HepG2 (cell line): ENCODE results near the gene VASH2. TPM values are rescaled to one million over a fixed set of nuclear protein-coding genes. Genes with fewer than 3 reads are reported as not detected.

Source experiments
- GATAD2A ChIP-seq: IDR thresholded peaks from 2 replicates; pipeline ENCODE4 v1.6.1; 2016
- HMGA1 ChIP-seq: sonication (generic); formaldehyde crosslinking; conservative IDR thresholded peaks from 2 replicates; pipeline ENCODE4 v1.4.0; 2020; ENCODE audit warnings: missing genetic modification reagents
- KDM6A ChIP-seq: IDR thresholded peaks from 2 replicates; pipeline ENCODE4 v1.6.1; 2016; ENCODE audit warnings: low read depth
- NCOA5 ChIP-seq: sonication (generic); formaldehyde crosslinking; IDR thresholded peaks from 2 replicates; pipeline ENCODE4 v1.4.0; 2020; ENCODE audit warnings: missing genetic modification reagents
- NR2F2 ChIP-seq: IDR thresholded peaks from 2 replicates; pipeline ENCODE4 v1.6.1; 2012; ENCODE audit warnings: low read depth, inconsistent platforms, borderline replicate concordance
- RELA ChIP-seq: sonication (generic); formaldehyde crosslinking; IDR thresholded peaks from 2 replicates; pipeline ENCODE4 v1.4.0; 2020; ENCODE audit warnings: missing genetic modification reagents
- REPIN1 ChIP-seq: sonication (generic); formaldehyde crosslinking; IDR thresholded peaks from 2 replicates; pipeline ENCODE4 v1.8.0; 2022; ENCODE audit warnings: missing genetic modification reagents, low read depth, mild to moderate bottlenecking, borderline replicate concordance
- SRF ChIP-seq: IDR thresholded peaks from 2 replicates; pipeline ENCODE4 v1.6.1; 2011; ENCODE audit warnings: mild to moderate bottlenecking, low read depth, low read length, moderate library complexity
- SRSF1 ChIP-seq: fragments of 200-400 bp; formaldehyde crosslinking; optimal IDR thresholded peaks from 2 replicates; pipeline ENCODE3; 2017; ENCODE audit warnings: mild to moderate bottlenecking, low read depth, low read length, moderate library complexity
- TMF1 ChIP-seq: sonication (generic); formaldehyde crosslinking; IDR thresholded peaks from 2 replicates; pipeline ENCODE4 v1.8.1; 2022; ENCODE audit warnings: low read depth, missing genetic modification reagents
- ZKSCAN1 ChIP-seq: fragments of 150-350 bp; IDR thresholded peaks from 2 replicates; pipeline ENCODE4 v1.6.1; 2014; ENCODE audit warnings: low read length
- ZNF205 ChIP-seq: IDR thresholded peaks from 2 replicates; pipeline ENCODE4 v1.6.1; 2018; ENCODE audit warnings: missing biosample characterization, missing genetic modification reagents
- ZNF235 ChIP-seq: sonication (generic); formaldehyde crosslinking; IDR thresholded peaks from 2 replicates; pipeline ENCODE4 v1.8.1; 2023; ENCODE audit warnings: mild to moderate bottlenecking, missing genetic modification reagents, borderline replicate concordance
- ZNF24 ChIP-seq: fragments of 450-650 bp; IDR thresholded peaks from 2 replicates; pipeline ENCODE4 v1.6.1; 2017; ENCODE audit warnings: antibody characterized with exemption, mild to moderate bottlenecking
- ZNF274 ChIP-seq: sonication (generic); formaldehyde crosslinking; IDR thresholded peaks from 2 replicates; pipeline ENCODE4 v1.5.1; 2020; ENCODE audit warnings: mild to moderate bottlenecking, missing genetic modification reagents
- ZNF547 ChIP-seq: sonication (generic); formaldehyde crosslinking; IDR thresholded peaks from 2 replicates; pipeline ENCODE4 v1.5.1; 2020; ENCODE audit warnings: mild to moderate bottlenecking, missing genetic modification reagents
- ZNF670 ChIP-seq: sonication (generic); formaldehyde crosslinking; IDR thresholded peaks from 2 replicates; pipeline ENCODE4 v1.8.0; 2022; ENCODE audit warnings: mild to moderate bottlenecking, missing genetic modification reagents, borderline replicate concordance
- ZNF839 ChIP-seq: sonication (generic); formaldehyde crosslinking; IDR thresholded peaks from 2 replicates; pipeline ENCODE4 v1.4.0; 2020; ENCODE audit warnings: missing genetic modification reagents, mild to moderate bottlenecking, borderline replicate concordance
- polyA plus RNA-seq, 8 experiments: library from polyadenylated mRNA; depleted of rRNA in 3 of 8; stranded (reverse) in 7 of 8; unstranded in 1 of 8; fragments of >200 nt; fragmentation: Illumina TruSeq in 4 of 8; extraction: Trizol in 4 of 8; gene quantifications; 2 replicates each; pipeline versions ENCODE4 v1.2.1 to v1.2.3, GENCODE V29; 2011 to 2016; ENCODE audit warnings: low read depth in 4 of 8, missing spikeins in 1 of 8, mixed read lengths in 1 of 8; ENCODE audit not compliant: insufficient read depth in 1 of 8
- total RNA-seq, 5 experiments: library from RNA; depleted of rRNA; stranded (reverse); fragments of >200 nt; fragmentation: Illumina TruSeq; extraction: Trizol; gene quantifications; 2 replicates each; pipeline ENCODE4 v1.2.3, GENCODE V29; 2016; ENCODE audit warnings: low read depth in 1 of 5
- TF ChIP-seq, protein P1 (sequence below): sonication (generic); formaldehyde crosslinking; IDR thresholded peaks from 2 replicates; pipeline ENCODE4 v1.8.0; 2022; ENCODE audit warnings: missing genetic modification reagents, mild to moderate bottlenecking, borderline replicate concordance
- TF ChIP-seq, protein P2 (sequence below): sonication (generic); formaldehyde crosslinking; IDR thresholded peaks from 2 replicates; pipeline ENCODE4 v1.5.1; 2020; ENCODE audit warnings: mild to moderate bottlenecking, missing genetic modification reagents, moderate library complexity
- TF ChIP-seq, protein P3 (sequence below): sonication (generic); formaldehyde crosslinking; IDR thresholded peaks from 2 replicates; pipeline ENCODE4 v1.4.0; 2020; ENCODE audit warnings: mild to moderate bottlenecking, missing genetic modification reagents
- TF ChIP-seq, protein P4 (sequence below): sonication (generic); formaldehyde crosslinking; conservative IDR thresholded peaks from 2 replicates; pipeline ENCODE4 v1.5.0; 2020; ENCODE audit warnings: missing genetic modification reagents
- TF ChIP-seq, protein P5 (sequence below): sonication (generic); formaldehyde crosslinking; IDR thresholded peaks from 2 replicates; pipeline ENCODE4 v1.5.0; 2020; ENCODE audit warnings: missing genetic modification reagents, mild to moderate bottlenecking, borderline replicate concordance

Gene VASH2
- total and polyA plus RNA-seq, 2 of the 13 experiments (the other 11 are each of a cell fraction or from before 2014, with no cell fraction given), result 0.44 to 1.00 TPM

DNA sequence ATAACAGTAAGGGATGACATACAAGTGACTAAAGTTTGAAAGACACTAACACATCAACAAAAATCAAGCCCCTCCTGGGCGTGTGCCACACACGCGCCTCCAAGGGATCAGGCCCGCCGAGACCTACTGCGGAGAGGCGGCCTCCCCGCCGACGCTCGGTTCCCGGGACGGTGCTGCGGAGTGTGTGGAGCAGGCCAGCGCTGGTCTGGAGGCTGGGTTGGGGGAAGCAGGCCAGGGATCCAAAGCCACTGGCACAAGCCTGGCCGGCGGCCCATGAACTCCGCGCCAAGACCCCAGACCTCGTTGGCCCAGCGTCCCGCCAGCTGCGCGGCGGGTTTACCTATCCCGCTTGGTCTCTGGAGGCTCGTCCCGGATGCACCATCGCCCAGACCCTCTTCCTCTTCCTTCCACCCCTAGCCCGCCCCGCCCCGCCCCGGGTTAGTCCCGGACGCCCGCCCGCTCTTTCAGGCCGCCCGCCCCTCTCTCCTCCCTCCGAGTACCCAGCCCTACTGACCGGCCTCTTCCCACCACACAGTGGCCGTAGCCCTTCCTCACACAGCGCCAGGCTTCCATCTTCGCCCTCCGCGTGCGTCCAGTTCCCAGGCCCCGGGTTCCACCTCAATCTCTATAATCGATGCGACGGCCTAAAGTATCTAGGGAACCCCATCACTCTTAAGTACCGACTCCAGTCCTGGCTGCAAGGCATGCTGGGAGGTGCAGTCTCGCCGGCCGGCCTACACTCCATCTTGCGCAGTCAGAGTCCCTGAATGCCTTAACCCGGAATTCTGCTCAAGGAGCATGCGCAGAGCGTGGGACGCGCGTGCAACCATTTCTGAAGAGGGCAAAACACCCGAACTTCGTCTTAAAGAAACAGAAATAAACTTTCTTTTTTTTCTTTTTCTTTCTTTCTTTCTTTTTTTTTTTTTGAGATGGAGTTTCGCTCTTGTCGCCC, 65.0 kb downstream of the VASH2 start, which contains the start of gene ANGEL2 (continued):
- peak; percentile 21 for TF ChIP-seq SRSF1
- TF ChIP-seq ZNF839 (CRISPR knock-in tag), result no peak
- no peak for TF ChIP-seq ZNF670 (CRISPR knock-in tag)
- no peak for TF ChIP-seq ZNF205 (CRISPR knock-in tag)
- no peak for TF ChIP-seq SRF
- TF ChIP-seq KDM6A, result no peak
- TF ChIP-seq ZNF235 (CRISPR knock-in tag), result no peak; the same call in 1 of the 2 replicates
- no peak; the same call in 1 of the 2 replicates for TF ChIP-seq NR2F2
- TF ChIP-seq HMGA1 (CRISPR knock-in tag), result no peak
- TF ChIP-seq, protein P1, sequence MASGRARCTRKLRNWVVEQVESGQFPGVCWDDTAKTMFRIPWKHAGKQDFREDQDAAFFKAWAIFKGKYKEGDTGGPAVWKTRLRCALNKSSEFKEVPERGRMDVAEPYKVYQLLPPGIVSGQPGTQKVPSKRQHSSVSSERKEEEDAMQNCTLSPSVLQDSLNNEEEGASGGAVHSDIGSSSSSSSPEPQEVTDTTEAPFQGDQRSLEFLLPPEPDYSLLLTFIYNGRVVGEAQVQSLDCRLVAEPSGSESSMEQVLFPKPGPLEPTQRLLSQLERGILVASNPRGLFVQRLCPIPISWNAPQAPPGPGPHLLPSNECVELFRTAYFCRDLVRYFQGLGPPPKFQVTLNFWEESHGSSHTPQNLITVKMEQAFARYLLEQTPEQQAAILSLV (CRISPR knock-in tag), result peak; percentile 63; the same call in 1 of the 2 replicates
- TF ChIP-seq ZKSCAN1, result no peak
- TF ChIP-seq, protein P2, sequence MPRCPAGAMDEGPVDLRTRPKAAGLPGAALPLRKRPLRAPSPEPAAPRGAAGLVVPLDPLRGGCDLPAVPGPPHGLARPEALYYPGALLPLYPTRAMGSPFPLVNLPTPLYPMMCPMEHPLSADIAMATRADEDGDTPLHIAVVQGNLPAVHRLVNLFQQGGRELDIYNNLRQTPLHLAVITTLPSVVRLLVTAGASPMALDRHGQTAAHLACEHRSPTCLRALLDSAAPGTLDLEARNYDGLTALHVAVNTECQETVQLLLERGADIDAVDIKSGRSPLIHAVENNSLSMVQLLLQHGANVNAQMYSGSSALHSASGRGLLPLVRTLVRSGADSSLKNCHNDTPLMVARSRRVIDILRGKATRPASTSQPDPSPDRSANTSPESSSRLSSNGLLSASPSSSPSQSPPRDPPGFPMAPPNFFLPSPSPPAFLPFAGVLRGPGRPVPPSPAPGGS (CRISPR knock-in tag), result 0 out of 2 replicates have a peak, but pooled peaks have one; percentile 53
- TF ChIP-seq GATAD2A, result peak; percentile 44; the same call in 1 of the 2 replicates
- TF ChIP-seq TMF1 (CRISPR knock-in tag), result no peak
- no peak for TF ChIP-seq NCOA5
- TF ChIP-seq, protein P3, sequence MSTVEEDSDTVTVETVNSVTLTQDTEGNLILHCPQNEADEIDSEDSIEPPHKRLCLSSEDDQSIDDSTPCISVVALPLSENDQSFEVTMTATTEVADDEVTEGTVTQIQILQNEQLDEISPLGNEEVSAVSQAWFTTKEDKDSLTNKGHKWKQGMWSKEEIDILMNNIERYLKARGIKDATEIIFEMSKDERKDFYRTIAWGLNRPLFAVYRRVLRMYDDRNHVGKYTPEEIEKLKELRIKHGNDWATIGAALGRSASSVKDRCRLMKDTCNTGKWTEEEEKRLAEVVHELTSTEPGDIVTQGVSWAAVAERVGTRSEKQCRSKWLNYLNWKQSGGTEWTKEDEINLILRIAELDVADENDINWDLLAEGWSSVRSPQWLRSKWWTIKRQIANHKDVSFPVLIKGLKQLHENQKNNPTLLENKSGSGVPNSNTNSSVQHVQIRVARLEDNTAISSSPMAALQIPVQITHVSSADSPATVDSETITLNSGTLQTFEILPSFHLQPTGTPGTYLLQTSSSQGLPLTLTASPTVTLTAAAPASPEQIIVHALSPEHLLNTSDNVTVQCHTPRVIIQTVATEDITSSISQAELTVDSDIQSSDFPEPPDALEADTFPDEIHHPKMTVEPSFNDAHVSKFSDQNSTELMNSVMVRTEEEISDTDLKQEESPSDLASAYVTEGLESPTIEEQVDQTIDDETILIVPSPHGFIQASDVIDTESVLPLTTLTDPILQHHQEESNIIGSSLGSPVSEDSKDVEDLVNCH (CRISPR knock-in tag), result no peak
- TF ChIP-seq, protein P4, sequence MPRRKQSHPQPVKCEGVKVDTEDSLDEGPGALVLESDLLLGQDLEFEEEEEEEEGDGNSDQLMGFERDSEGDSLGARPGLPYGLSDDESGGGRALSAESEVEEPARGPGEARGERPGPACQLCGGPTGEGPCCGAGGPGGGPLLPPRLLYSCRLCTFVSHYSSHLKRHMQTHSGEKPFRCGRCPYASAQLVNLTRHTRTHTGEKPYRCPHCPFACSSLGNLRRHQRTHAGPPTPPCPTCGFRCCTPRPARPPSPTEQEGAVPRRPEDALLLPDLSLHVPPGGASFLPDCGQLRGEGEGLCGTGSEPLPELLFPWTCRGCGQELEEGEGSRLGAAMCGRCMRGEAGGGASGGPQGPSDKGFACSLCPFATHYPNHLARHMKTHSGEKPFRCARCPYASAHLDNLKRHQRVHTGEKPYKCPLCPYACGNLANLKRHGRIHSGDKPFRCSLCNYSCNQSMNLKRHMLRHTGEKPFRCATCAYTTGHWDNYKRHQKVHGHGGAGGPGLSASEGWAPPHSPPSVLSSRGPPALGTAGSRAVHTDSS (CRISPR knock-in tag), result no peak
- TF ChIP-seq RELA (CRISPR knock-in tag), result no peak; the same call in 1 of the 2 replicates
- TF ChIP-seq ZNF24, result no peak
- TF ChIP-seq ZNF274 (CRISPR knock-in tag), result no peak
- TF ChIP-seq ZNF547 (CRISPR knock-in tag), result no peak; the same call in 1 of the 2 replicates
- TF ChIP-seq, protein P5, sequence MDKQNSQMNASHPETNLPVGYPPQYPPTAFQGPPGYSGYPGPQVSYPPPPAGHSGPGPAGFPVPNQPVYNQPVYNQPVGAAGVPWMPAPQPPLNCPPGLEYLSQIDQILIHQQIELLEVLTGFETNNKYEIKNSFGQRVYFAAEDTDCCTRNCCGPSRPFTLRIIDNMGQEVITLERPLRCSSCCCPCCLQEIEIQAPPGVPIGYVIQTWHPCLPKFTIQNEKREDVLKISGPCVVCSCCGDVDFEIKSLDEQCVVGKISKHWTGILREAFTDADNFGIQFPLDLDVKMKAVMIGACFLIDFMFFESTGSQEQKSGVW, result no peak
- TF ChIP-seq REPIN1 (CRISPR knock-in tag), result no peak; the same call in 1 of the 2 replicates
